ENCODE measurements around the gene PDE10A.
"Not testable (repeated sequence)": the region's sequence is repeated elsewhere in the genome, so short reads cannot be mapped to it uniquely, and the experiment has no call there.

DNA sequence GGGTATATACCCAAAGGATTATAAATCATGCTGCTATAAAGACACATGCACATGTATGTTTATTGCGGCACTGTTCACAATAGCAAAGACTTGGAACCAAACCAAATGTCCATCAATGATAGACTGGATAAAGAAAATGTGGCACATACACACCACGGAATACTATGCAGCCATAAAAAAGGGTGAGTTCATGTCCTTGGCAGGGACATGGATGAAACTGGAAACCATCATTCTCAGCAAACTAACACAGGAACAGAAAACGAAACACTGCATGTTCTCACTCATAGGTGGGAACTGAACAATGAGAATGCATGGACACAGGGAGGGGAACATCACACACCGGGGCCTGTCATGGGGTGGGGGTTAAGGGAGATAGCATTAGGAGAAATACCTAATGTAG is 70.1 kb downstream of the PDE10A start:
- TF ChIP-seq, protein P1, sequence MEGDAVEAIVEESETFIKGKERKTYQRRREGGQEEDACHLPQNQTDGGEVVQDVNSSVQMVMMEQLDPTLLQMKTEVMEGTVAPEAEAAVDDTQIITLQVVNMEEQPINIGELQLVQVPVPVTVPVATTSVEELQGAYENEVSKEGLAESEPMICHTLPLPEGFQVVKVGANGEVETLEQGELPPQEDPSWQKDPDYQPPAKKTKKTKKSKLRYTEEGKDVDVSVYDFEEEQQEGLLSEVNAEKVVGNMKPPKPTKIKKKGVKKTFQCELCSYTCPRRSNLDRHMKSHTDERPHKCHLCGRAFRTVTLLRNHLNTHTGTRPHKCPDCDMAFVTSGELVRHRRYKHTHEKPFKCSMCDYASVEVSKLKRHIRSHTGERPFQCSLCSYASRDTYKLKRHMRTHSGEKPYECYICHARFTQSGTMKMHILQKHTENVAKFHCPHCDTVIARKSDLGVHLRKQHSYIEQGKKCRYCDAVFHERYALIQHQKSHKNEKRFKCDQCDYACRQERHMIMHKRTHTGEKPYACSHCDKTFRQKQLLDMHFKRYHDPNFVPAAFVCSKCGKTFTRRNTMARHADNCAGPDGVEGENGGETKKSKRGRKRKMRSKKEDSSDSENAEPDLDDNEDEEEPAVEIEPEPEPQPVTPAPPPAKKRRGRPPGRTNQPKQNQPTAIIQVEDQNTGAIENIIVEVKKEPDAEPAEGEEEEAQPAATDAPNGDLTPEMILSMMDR (IDR thresholded peaks at IDR 0.05; ENCODE audit: borderline replicate concordance, extremely low read depth, low read length, poor library complexity, severe bottlenecking), result not testable (repeated sequence)
- TF ChIP-seq EZH2 (IDR thresholded peaks at IDR 0.05; ENCODE audit: borderline replicate concordance, low read depth, low read length, severe bottlenecking), result not testable (repeated sequence)

Data from DND-41 (cell line).